Hematopoietic multipotent progenitor cell treated with erythropoietin and hydrocortisone succinate and interleukin-3 and kit ligand, for 8 days (in vitro differentiated cells): ENCODE data around the gene TRIM43B.
"Not testable (repeated sequence)": the region's sequence is repeated elsewhere in the genome, so short reads cannot be mapped to it uniquely, and the experiment has no call there.

Experiments used
- DNase-seq: peaks from one replicate; pipeline ENCODE4 v3.0.0-alpha.2; 2015

Gene TRIM43B

GRCh38 chr2:95484654-95485053 lies at the start of gene TRIM43B:
TRIM43B (minus strand) TSS chr2:95484754; CDS start chr2:95482714, 2,040 bp downstream.
- not testable (repeated sequence) for DNase-seq

- DNase-seq = no peak
Observed at GRCh38 chr2:95531254-95531771, 46.8 kb upstream of the TRIM43B start.

- DNase-seq = no peak
Observed at GRCh38 chr2:95530734-95531133, 46.2 kb upstream of the TRIM43B start.

- peak; percentile 53 for DNase-seq
Observed at GRCh38 chr2:95526360-95527341, 42.1 kb upstream of the TRIM43B start.

GRCh38 chr2:95525294-95526035 lies 40.9 kb upstream of the TRIM43B start:
- DNase-seq = no peak

- no peak for DNase-seq
Observed at GRCh38 chr2:95524195-95524594, 39.6 kb upstream of the TRIM43B start.

- DNase-seq = peak; percentile 11
Observed at GRCh38 chr2:95514718-95515117, 30.2 kb upstream of the TRIM43B start.

- not testable (repeated sequence) for DNase-seq
Observed at GRCh38 chr2:95514226-95514625, 29.7 kb upstream of the TRIM43B start.

GRCh38 chr2:95509408-95509807 lies 24.9 kb upstream of the TRIM43B start:
- no peak for DNase-seq

- DNase-seq = no peak
Observed at GRCh38 chr2:95505222-95505621, 20.7 kb upstream of the TRIM43B start.

- DNase-seq = no peak
Observed at GRCh38 chr2:95500854-95501253, 16.3 kb upstream of the TRIM43B start.

- DNase-seq = not testable (repeated sequence)
Observed at GRCh38 chr2:95492076-95492475, 7.5 kb upstream of the TRIM43B start.

- not testable (repeated sequence) for DNase-seq
Observed at GRCh38 chr2:95475025-95475424, 9.5 kb downstream of the TRIM43B start.

GRCh38 chr2:95467984-95468383 lies 16.6 kb downstream of the TRIM43B start:
- DNase-seq = not testable (repeated sequence)

- DNase-seq = not testable (repeated sequence)
Observed at GRCh38 chr2:95466572-95466971, 18.0 kb downstream of the TRIM43B start.

- not testable (repeated sequence) for DNase-seq
Observed at GRCh38 chr2:95463292-95463691, 21.3 kb downstream of the TRIM43B start.

GRCh38 chr2:95445317-95445716 lies 39.2 kb downstream of the TRIM43B start:
- DNase-seq = not testable (repeated sequence)

GRCh38 chr2:95442474-95443099 lies 42.0 kb downstream of the TRIM43B start:
- DNase-seq = not testable (repeated sequence)

- not testable (repeated sequence) for DNase-seq
Observed at GRCh38 chr2:95435872-95436209, 48.7 kb downstream of the TRIM43B start.

- not testable (repeated sequence) for DNase-seq
Observed at GRCh38 chr2:95435162-95435871, 49.2 kb downstream of the TRIM43B start.

GRCh38 chr2:95434507-95435076 lies 50.0 kb downstream of the TRIM43B start:
- DNase-seq = not testable (repeated sequence)

GRCh38 chr2:95433973-95434372 lies 50.6 kb downstream of the TRIM43B start:
- DNase-seq = not testable (repeated sequence)
